Activated B cell treated with CpG ODN at 0.5 μM for 24 hours (primary cell): ENCODE results near the gene ALPK1. TPM values are rescaled to one million over a fixed set of nuclear protein-coding genes. Genes with fewer than 3 reads are reported as not detected.

Source experiments
- ATAC-seq: fragments of 200-7000 bp; cut with Tn5 transposase; one replicate; pipeline ENCODE4 v1.10.0; 2021; ENCODE audit warnings: low read depth, mild to moderate bottlenecking, moderate library complexity
- CTCF ChIA-PET: fragments of 350-600 bp; sonication (Branson Sonifier 250); formaldehyde crosslinking; loops from one replicate; lab custom pipeline; 2021; ENCODE audit warnings: antibody characterized with exemption; lab: Charles Lee
- POLR2A ChIA-PET: fragments of 350-600 bp; sonication (Branson Sonifier 250); formaldehyde crosslinking; loops from one replicate; lab custom pipeline; 2021; ENCODE audit warnings: antibody characterized with exemption; lab: Charles Lee
- DNase-seq: peaks from one replicate; pipeline ENCODE4 v3.0.0; 2022
- H3K27ac Mint-ChIP-seq: one replicate; pipeline ENCODE4 v1.8.0; 2020; ENCODE audit warnings: mixed read lengths
- H3K27me3 Mint-ChIP-seq: one replicate; pipeline ENCODE4 v1.8.0; 2021; ENCODE audit warnings: mixed read lengths
- H3K36me3 Mint-ChIP-seq: one replicate; pipeline ENCODE4 v1.8.0; 2021; ENCODE audit warnings: low read depth, mixed read lengths
- H3K4me1 Mint-ChIP-seq: one replicate; pipeline ENCODE4 v1.8.0; 2021; ENCODE audit warnings: mixed read lengths
- H3K4me3 Mint-ChIP-seq: one replicate; pipeline ENCODE4 v1.8.0; 2020; ENCODE audit warnings: mild to moderate bottlenecking, mixed read lengths
- H3K9me3 Mint-ChIP-seq: one replicate; pipeline ENCODE4 v1.8.0; 2020; ENCODE audit warnings: mixed read lengths
- intact Hi-C: fragments of 100-400 bp; cut with micrococcal nuclease; formaldehyde crosslinking; loops from one replicate; pipeline ENCODE4 v1.15.1; 2024
- total RNA-seq: library from RNA; stranded (reverse); gene quantifications from 2 replicates; pipeline ENCODE4 v1.2.3, GENCODE V29; 2022
- TF ChIP-seq, protein P1 (sequence below): fragments of 200-600 bp; IDR thresholded peaks from one replicate; pipeline ENCODE4 v1.8.0; 2022; ENCODE audit warnings: antibody characterized with exemption, mild to moderate bottlenecking

ALPK1 gene
- total RNA-seq, 1 donor from 2014 or later: 26.7 TPM

DNA sequence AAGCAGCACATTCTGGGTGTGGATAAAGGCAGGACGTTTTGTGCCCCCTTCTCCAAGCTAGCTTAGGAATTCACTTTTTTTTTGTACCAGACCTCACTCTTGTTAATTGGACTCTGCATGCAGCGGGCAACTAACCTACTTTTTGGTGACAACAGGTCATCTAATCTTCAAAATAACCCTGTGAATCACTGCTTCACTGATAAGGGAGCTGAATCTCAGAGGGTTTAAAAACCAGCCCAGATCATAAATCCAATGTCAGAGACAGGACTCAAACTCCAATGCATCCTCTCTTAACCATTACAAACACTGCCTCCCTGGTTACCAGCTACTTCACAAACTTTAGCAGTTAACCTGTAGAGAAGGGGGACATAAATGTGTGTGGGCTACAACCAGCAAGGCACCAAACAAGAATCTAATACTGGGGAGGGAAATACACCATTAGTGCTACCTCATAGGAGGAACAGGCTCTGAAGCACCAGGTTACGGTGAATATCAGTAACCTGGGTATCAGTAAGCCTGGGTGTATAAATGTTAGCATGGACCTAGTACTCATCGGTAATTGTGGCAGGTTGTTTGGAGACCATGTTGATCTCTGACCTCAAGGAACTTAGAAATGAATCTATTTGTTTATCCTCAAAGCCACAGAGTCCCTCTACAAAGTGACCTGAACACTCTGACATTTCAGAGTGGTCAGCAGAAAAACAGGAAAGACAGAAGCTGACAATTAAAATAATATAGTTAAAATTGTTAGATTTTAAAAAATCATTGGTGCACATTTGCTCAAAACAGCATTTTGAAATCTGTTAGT lies 14.1 kb upstream of the ALPK1 start:
- ATAC-seq (no peak), DNase-seq (no peak)
- peaks cover 4% of the 10 kb centered on the region for H3K9me3 Mint-ChIP-seq
- peak overlapping the region; percentile 98 for H3K4me3 Mint-ChIP-seq
- no peaks in the 10 kb centered on the region for H3K27me3 Mint-ChIP-seq
- CTCF ChIA-PET: interaction anchor here (1.3 kb wide), 1 partner anchor 16 kb away, joined by 3 read pairs; no protein-coding TSS in a partner anchor
- H3K4me1 Mint-ChIP-seq: peaks cover 87% of the 10 kb centered on the region
- peak overlapping the region; percentile 82 for H3K27ac Mint-ChIP-seq
- TF ChIP-seq, protein P1, sequence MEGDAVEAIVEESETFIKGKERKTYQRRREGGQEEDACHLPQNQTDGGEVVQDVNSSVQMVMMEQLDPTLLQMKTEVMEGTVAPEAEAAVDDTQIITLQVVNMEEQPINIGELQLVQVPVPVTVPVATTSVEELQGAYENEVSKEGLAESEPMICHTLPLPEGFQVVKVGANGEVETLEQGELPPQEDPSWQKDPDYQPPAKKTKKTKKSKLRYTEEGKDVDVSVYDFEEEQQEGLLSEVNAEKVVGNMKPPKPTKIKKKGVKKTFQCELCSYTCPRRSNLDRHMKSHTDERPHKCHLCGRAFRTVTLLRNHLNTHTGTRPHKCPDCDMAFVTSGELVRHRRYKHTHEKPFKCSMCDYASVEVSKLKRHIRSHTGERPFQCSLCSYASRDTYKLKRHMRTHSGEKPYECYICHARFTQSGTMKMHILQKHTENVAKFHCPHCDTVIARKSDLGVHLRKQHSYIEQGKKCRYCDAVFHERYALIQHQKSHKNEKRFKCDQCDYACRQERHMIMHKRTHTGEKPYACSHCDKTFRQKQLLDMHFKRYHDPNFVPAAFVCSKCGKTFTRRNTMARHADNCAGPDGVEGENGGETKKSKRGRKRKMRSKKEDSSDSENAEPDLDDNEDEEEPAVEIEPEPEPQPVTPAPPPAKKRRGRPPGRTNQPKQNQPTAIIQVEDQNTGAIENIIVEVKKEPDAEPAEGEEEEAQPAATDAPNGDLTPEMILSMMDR: no peak
- intact Hi-C loops: no loop called here
- POLR2A ChIA-PET: interaction anchor here (0.5 to 3.2 kb wide), 3 partner anchors 14 to 62 kb away, joined by 3 to 27 read pairs (median 5); partner anchors contain the start of gene ALPK1
- peaks cover 41% of the 10 kb centered on the region for H3K36me3 Mint-ChIP-seq

DNA sequence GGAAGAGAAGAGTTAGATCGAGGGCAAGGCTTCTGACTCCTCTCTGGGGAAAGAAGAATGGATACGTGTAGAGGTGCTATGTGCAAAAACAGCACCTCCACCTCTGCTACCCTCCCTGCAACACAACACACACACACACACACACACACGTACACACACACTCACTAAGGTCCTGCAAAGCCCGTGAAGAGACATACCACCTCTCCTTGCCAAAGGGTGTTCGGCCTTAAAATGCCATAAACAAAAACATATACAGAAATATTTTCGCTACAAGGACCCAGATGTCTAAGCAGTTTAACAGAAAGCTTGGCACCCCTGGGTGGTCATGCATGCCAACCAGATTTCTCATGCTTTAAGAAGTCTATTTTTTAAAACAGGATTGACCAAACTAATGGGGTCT lies 13.0 kb upstream of the ALPK1 start:
- H3K36me3 Mint-ChIP-seq: peaks cover 36% of the 10 kb centered on the region
- CTCF ChIA-PET: interaction anchor here (1.3 kb wide), 1 partner anchor 37 kb away, joined by 5 read pairs; no protein-coding TSS in a partner anchor
- POLR2A ChIA-PET: interaction anchor here (0.6 to 4.6 kb wide), 9 partner anchors 10 to 77 kb away, joined by 3 to 59 read pairs (median 4); partner anchors contain the start of genes ALPK1 and AP1AR
- H3K27me3 Mint-ChIP-seq: no peaks in the 10 kb centered on the region
- DNase-seq (no peak), ATAC-seq (no peak)
- H3K27ac Mint-ChIP-seq: peak overlapping the region; percentile 98
- peaks cover 88% of the 10 kb centered on the region for H3K4me1 Mint-ChIP-seq
- TF ChIP-seq, protein P1: no peak
- H3K4me3 Mint-ChIP-seq: peak overlapping the region; percentile 98
- peaks cover 4% of the 10 kb centered on the region for H3K9me3 Mint-ChIP-seq
- intact Hi-C loops: loop anchor here (2.0 kb wide), 3 partner anchors 15 to 31 kb away; no protein-coding TSS in a partner anchor

DNA sequence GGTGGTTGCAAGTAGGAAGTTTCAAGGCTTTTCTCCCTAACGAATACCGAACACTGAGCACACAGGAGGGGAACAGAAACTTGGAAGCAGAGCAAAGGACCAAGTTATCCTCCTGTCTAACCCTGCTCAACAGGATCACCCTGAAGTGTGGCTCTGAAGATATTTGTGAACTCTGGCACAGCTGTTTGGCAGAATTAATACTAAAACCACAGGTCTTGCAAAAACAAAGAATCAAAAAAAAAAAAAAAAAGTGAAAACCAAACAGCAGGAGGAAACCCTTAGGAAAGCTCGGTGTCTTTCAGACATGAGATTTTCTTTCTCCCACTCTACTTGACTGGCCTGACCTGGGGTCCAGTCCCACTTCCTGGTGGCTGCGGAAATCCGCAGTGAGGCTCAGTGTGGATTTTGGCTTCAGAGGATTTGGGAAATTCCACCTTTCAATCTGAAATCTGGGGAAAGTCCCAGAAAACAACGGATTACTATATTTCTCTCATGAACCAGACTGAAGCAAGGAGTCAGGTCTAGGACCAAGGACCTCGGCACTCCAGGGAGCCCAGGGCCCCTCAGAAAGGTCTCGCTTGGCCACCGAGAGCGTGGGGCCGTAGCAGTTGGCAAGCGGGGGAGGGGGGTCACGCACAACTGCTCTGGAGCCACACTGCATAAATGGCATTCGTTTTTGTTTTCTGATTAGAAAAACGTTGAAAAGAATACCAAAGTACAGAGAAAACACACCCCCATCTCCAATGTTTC lies 12.3 kb upstream of the ALPK1 start:
- no peak for DNase-seq
- Mint-ChIP-seq H3K9me3 (peaks cover 4% of the 10 kb centered on the region), H3K27ac (peak overlapping the region; percentile 98), H3K27me3 (no peaks in the 10 kb centered on the region), H3K4me1 (peaks cover 88% of the 10 kb centered on the region), H3K4me3 (peak overlapping the region; percentile 98), H3K36me3 (peaks cover 34% of the 10 kb centered on the region)
- POLR2A ChIA-PET: interaction anchor here (0.6 to 4.6 kb wide), 13 partner anchors 11 to 77 kb away, joined by 3 to 59 read pairs (median 4); partner anchors contain the start of genes ALPK1 and AP1AR
- intact Hi-C loops: loop anchor here (1.0 to 5.0 kb wide), 8 partner anchors 14 to 1477 kb away; partner anchors contain the start of genes AP1AR, CAMK2D and LARP7
- CTCF ChIA-PET: interaction anchor here (0.9 to 1.3 kb wide), 3 partner anchors 12 to 36 kb away, joined by 3 to 5 read pairs (median 5); partner anchors contain the start of gene ALPK1
- peak; percentile 13 for ATAC-seq
- TF ChIP-seq, protein P1: no peak

DNA sequence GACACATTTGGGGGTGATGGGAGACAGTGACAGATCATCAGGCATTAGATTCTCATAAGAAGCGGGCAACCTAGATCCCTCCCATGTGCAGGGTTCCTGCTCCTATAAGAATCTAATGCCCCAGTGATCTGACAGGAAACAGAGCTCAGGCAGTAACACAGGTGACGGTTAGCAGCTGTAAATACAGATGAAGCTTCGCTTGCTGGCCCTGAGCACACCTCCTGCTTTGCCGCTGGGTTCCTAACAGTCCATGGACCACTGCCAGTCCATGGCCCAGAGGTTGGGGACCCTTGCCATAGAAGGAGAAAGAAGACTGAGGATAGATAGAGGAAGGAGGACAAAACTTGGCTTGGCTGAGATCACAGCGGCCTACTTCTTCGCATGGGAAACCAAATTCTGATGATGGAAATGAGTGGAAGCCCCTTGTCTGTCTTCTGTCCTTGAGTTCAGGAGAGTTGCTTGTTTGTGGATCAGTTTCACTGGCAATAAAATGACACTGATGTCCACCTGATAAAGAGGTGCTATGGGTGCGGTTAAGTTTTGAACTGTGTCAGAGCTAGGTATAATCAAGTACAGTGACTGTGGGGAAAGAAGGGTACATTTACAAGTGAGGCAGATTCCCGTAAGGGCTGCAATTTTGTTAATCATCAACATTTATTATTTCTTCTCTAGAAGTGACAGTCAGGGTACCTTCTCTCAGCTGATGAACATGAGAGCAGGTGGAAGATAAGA lies 9.7 kb upstream of the ALPK1 start:
- no peak for DNase-seq
- Mint-ChIP-seq H3K27ac (peak overlapping the region; percentile 98), H3K36me3 (peaks cover 19% of the 10 kb centered on the region), H3K4me1 (peaks cover 70% of the 10 kb centered on the region), H3K4me3 (peak overlapping the region; percentile 98), H3K9me3 (no peaks in the 10 kb centered on the region), H3K27me3 (no peaks in the 10 kb centered on the region)
- CTCF ChIA-PET: interaction anchor here (0.6 to 1.6 kb wide), 4 partner anchors 25 to 55 kb away, joined by 3 to 5 read pairs (median 4); no protein-coding TSS in a partner anchor
- POLR2A ChIA-PET: interaction anchor here (0.6 to 4.6 kb wide), 9 partner anchors 9 to 220 kb away, joined by 3 to 59 read pairs (median 6); partner anchors contain the start of genes ALPK1 and AP1AR
- intact Hi-C loops: loop anchor here (1.0 to 5.0 kb wide), 3 partner anchors 8 to 1475 kb away; partner anchors contain the start of genes CAMK2D and FAM241A
- peak; percentile 15 for ATAC-seq
- TF ChIP-seq, protein P1: no peak
